Nucleus accumbens (tissue), 56 donors: ENCODE measurements around the gene ITGAL.
"Not testable (repeated sequence)": the region's sequence is repeated elsewhere in the genome, so short reads cannot be mapped to it uniquely, and the experiment has no call there.

Experiments used
- DNase-seq, 56 donors: peaks; one replicate each; lab custom pipeline; 2025; lab: John Stamatoyannopoulos, UW

Gene ITGAL

GRCh38 chr16:30457256-30457655 lies 15.3 kb upstream of the ITGAL start:
- no peak for DNase-seq

DNA sequence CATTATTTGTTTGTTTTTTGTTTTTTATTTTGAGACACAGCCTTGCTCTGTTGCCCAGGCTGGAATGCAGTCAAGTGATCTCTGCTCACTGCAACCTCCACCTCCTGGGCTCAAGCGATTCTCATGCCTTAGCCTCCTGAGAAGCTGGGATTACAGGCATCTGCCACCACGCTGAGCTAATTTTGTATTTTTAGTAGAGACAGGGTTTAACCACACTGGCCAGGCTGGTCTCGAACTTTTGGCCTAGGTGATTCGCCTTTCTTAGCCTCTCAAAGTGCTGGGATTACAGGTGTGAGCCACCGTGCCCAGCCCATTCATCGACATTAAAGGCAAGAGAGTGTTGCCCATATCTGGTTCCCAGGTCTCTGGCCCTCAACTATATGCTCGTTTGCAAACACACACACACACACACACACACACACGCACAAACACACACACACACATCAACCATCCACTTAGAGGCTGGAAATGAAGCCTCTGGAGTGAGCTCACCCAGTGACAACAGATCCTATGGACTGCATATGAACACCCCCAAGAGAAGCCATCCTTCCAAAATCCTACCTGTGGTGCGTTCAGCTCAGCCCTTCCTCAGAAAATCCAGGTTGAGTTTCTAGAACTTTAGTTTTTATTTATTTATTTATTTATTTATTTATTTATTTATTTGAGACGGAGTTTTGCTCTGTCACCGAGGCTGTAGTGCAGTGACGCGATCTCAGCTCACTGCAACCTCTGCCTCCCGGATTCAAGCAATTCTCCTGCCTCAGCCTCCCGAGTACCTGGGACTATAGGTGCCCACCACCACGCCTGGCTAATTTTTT lies 14.6 kb upstream of the ITGAL start:
- no peak for DNase-seq

GRCh38 chr16:30458561-30459394 lies 13.8 kb upstream of the ITGAL start:
- peak in 2 of 56 donors; percentile 8 to 11 for DNase-seq

DNA sequence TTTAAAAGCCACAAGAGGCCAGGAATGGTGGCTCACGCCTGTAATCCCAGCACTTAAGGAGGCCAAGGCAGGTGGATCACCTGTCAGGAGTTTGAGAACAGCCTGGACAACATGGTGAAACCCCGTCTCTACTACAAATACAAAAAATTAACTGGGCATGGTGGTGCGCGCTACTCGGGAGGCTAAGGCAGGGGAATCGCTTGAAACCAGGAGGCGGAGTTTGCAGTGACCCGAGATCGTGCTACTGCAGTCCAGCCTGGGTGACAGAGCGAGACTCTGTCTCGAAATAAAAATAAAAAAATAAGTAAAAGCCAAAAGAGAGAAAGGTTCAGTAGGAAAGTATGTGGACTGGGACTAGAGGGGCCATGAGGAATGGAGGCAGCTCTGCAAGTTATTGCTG lies 13.1 kb upstream of the ITGAL start:
- DNase-seq = no peak

GRCh38 chr16:30461426-30461825 lies 11.1 kb upstream of the ITGAL start:
- DNase-seq = not testable (repeated sequence)

DNA sequence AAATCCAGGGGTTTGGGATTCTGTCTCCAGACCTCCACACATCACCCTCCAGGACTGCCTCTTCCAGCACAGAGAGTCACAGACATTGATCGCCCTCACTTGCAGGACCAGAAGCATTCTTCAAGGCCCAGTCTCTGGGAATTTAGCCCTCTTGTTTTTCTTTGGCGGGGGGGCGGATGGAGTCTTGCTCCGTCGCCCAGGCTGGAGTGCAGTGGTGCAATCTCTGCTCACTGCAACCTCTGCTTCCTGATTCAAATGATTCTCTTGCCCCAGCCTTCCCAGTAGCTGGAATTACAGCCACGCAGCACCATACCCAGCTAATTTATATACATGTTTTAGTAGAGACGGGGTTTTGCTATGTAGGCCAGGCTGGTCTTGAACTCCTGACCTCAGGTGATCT lies 8.5 kb upstream of the ITGAL start:
- DNase-seq = no peak

DNA sequence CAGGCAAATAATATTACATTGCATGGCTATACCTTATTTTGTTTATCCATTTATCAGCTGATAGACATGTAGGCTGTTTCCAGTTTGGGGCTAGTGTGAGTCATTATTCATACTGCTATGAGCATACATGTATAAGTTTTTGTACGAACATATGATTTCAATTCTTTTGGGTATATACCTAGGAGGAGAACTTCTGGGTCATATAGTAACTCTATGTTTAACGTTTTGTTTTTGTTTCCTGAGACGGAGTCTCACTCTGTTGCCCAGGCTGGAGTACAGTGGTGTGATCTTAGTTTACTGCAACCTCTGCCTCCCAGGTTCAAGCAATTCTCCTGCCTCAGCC lies 2.4 kb upstream of the ITGAL start:
- DNase-seq = no peak

DNA sequence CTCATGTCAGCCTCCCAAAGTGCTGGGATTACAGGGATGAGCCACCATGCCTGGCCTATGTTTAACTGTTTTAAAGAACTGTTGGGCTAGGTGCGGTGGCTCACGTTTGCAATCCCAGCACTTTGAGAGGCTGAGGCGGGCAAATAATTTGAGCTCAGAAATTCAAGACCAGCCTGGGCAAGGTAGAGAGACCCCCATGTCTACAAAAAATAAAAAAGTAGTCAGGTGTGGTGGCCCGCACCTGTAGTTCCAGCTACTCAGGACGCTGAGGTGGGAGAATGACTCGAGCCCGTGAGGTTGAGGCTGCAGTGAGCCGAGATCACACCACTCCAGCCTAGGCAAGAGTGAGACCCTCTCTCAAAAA lies 1.9 kb upstream of the ITGAL start:
- DNase-seq = no peak

GRCh38 chr16:30473231-30474073 lies 910 bp downstream of the ITGAL start:
- peak in 2 of 56 donors; percentile 8 to 9 for DNase-seq

DNA sequence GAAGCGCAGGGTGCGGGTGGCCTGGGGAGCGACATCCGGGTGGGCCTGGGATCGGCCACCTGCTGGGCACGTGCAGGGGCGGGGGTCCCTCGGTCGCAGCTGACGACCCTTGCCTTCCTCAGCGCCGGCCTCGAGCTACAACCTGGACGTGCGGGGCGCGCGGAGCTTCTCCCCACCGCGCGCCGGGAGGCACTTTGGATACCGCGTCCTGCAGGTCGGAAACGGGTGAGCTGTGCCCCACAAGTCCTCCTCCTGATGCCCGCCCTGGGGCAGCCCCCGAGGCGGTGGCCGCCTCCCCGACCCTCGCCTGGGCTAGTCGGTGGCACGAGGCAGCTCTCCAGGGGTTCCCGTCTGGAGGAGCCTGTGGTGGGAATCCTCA lies 1.5 kb downstream of the ITGAL start:
- no peak for DNase-seq

DNA sequence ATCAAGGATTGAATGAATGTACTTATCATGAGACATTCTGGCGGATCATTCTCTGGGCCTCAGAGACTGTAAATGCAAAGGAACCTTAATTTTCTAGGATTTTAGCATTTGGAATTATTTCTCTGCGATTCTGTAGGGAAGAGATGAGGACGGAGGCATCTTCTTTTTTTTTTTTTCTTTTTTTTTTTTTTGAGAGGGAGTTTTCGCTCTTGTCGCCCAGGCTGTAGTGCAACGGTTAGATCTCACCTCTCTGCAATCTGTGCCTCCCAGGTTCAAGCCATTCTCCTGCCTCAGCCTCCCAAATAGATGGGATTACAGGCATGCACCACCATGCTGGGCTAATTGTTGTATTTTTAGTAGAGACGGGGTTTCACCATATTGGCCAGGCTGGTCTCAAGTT lies 2.1 kb downstream of the ITGAL start:
- DNase-seq = no peak

DNA sequence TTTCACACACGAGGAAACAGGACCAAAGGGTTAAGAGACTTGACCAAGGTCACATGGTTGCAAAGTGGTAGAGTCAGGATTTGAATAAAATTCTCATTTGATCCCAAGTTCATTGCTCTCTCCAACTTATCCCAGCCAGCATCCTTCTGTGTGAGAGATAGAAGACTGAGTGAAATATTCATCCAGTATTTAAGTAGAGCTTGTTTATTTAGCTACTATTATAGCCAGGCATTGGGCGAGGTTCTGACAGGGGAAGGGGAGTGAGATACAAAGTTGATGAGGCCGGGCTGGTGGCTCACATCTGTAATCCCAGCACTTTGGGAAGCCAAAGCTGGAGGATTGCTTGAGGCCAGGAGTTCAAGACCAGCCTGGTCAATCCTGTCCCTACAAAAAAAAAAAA lies 4.4 kb downstream of the ITGAL start:
- no peak for DNase-seq

GRCh38 chr16:30477773-30478172 lies 5.2 kb downstream of the ITGAL start:
- DNase-seq = not testable (repeated sequence)

GRCh38 chr16:30478766-30479478 lies 6.4 kb downstream of the ITGAL start:
- no peak for DNase-seq

- DNase-seq = no peak
Observed at GRCh38 chr16:30481381-30481780, 8.8 kb downstream of the ITGAL start.

DNA sequence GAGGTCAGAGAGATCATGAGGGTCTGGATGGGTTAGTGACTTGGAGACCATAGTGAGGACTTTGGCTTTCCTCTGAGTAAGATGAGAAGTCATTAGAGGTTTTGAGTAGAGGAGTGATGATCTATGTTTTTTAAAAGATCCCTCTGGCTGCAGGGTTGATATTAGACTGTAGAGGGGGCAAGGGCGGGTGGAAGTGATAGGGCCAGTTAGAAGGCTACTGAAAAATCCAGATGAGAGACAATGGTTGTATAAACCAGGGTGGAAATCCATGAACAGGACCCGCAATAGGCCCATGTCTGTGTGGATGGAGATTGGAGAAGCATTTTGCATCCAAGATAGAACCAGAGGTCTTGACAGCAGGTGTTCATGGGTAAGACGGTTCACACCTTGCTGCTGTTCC lies 9.8 kb downstream of the ITGAL start:
- no peak for DNase-seq

DNA sequence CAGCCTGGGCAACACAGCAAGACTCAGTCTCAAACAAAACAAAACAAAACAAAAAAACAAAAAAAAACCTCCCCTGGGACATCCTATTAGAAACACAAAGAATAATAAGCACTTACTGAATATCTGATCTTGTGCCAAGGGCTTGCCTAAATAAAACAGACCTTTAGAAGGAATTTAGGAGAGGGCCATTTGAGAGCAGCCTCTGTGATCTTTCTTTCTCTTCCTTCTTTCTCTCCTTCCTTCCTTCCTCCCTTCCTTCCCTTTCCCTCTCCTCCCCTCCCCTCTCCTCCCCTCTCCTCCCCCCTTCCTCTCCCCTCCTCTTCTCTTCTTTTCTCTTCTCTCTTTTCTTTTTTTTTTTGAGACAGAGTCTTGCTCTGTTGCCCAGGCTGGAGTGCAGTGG lies 12.3 kb downstream of the ITGAL start:
- no peak for DNase-seq

DNA sequence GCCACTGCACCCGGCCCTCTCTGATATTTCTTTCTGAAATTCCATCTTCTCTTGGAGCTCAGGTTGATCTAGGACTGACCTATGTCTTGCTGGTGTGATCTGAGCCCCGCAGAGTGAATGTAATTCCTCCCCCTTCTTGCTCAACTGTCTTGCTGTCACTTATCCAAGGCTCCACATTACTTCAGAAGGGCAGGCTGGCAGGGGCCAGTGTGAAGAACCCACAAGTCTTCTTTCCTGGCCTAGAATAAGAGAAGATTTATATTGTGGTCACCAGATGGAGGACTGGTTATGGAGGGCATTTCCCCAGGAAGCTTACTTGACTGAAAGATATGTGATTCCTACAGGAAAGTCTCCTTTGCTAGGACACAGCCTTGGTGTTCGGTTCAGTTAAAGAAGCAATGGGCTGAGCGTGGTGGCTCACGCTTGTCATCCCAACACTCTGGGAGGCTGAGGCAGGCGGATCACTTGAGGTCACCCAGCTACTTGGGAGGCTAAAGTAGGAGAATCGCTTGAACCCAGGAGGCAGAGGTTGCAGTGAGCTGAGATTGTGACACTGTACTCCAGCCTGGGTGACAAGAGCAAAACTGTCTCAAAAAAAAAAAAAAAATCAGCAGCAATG lies 13.4 kb downstream of the ITGAL start:
- no peak for DNase-seq

GRCh38 chr16:30488764-30489605 lies 16.4 kb downstream of the ITGAL start:
- DNase-seq = no peak
